Measurements from ENCODE around the gene XYLB.

The XYLB gene

DNA sequence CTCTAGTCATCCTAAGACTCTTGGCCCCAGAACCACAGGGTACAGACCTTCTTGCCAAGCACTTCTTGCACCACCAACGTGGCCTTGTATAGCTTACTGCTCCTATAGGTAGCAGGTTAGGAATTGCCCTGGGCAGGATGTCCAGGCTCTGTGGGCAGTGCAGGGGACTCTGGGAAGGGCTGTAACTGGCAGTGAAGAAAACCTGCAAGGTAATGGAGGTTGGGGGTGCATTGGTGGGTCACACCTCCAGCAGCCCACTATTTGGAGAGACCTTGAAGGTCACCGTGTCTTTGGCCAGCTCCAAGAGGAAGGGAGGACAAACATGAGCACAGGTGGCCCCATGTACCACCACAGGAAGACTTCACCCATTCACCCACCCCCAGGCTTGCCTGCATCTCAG is 21.3 kb upstream of the XYLB start:
- Histone ChIP-seq H3K36me3 (ENCODE audit: insufficient read depth, insufficient read length, low read length) (no peaks in the 10 kb centered on the region), H3K9me3 (ENCODE audit: insufficient read depth, low read length) (peaks cover 15% of the 10 kb centered on the region; the same call in 1 of the 2 replicates), H3K9ac (ENCODE audit: insufficient read length, low read depth) (no peak overlapping the region), H3K27me3 (ENCODE audit: insufficient read depth, insufficient read length) (no peaks in the 10 kb centered on the region), H3K4me1 (ENCODE audit: insufficient read depth, insufficient read length) (no peaks in the 10 kb centered on the region), H3K4me3 (ENCODE audit: insufficient read length, low read depth) (no peak overlapping the region)
- TF ChIP-seq YY1 (IDR thresholded peaks at IDR 0.05; ENCODE audit: insufficient read depth, insufficient read length), result no peak
- TF ChIP-seq ZNF274 (IDR thresholded peaks at IDR 0.05; ENCODE audit: low read depth, low read length), result no peak
- TF ChIP-seq SUZ12 (IDR thresholded peaks at IDR 0.05; ENCODE audit: extremely low read depth, insufficient read depth, insufficient read length), result no peak
- DNase-seq (ENCODE audit: low read depth, low spot score), result no peak

DNA sequence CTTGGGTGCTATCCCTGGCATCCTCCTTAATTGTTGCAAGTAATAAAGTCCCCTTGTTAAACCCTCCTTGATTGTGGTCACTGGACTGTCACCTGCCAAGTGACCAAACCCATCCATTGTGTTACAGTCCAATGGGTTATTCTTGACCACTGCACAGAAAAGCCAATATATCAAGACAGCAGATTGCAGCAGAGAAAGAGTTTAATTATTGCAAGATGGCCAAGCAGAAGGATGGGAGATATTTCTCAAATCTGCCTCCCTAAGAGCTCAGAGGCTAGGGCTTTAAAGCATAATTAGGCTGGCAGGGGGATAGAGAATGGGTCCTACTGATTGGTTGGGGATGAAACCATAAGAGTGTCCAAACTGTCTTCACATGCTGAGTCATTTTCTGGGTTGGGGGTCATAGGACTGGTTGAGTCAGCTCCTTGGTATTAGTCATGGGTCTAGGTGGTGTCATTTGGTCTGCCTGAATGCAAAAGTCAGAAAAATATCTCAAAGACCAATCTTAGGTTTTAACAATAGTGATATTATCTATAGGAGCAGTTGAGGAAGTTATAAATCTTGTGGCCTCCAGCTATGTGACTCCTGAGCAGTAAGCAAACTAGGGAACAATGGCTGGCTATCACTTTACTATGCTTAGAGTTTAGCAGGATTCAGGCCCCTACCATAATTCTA is 19.1 kb upstream of the XYLB start:
- H3K4me1 ChIP-seq (ENCODE audit: insufficient read depth, insufficient read length), result no peaks in the 10 kb centered on the region
- no peak overlapping the region for H3K9ac ChIP-seq (ENCODE audit: insufficient read length, low read depth)
- H3K4me3 ChIP-seq (ENCODE audit: insufficient read length, low read depth), result no peak overlapping the region
- no peaks in the 10 kb centered on the region for H3K36me3 ChIP-seq (ENCODE audit: insufficient read depth, insufficient read length, low read length)
- TF ChIP-seq ZNF274 (IDR thresholded peaks at IDR 0.05; ENCODE audit: low read depth, low read length), result no peak
- TF ChIP-seq YY1 (IDR thresholded peaks at IDR 0.05; ENCODE audit: insufficient read depth, insufficient read length), result no peak
- no peak for TF ChIP-seq SUZ12 (IDR thresholded peaks at IDR 0.05; ENCODE audit: extremely low read depth, insufficient read depth, insufficient read length)
- no peaks in the 10 kb centered on the region for H3K27me3 ChIP-seq (ENCODE audit: insufficient read depth, insufficient read length)
- peaks cover 15% of the 10 kb centered on the region; the same call in 1 of the 2 replicates for H3K9me3 ChIP-seq (ENCODE audit: insufficient read depth, low read length)
- DNase-seq (ENCODE audit: low read depth, low spot score), result no peak

DNA sequence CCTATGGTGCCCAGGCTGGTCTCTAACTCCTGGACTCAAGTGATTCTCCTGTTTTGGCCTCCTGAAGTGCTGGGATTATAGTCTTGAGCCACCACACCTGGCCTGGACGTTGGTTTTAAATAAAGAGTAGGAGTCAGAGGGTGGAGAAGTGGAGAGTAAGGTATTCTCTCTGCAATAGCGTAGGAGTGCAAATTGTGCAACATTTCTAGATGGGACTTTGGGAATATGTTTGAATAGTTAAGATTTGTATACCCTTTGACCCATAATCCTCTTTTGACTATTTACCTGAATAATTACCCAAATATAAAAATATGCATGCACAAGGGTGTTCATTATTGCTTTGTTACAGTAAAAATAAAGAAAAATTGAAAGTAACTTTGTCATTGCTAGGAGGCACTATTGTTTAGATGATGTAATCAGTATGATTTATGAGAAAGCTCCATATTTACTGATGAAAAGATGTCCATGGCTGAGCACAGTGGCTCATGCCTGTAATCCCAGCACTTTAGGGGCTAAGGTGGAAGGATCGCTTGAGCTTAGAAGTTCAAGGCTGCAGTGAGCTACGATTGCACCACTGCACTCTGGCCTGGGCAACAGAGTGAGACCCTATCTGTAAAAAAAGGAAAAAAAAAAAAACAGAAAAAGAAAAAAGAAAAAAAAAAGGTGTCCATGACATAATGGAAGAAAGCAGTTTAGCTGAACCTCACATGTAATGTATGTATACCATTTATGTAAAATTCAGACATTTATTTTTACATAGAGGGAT is 15.1 kb upstream of the XYLB start:
- Histone ChIP-seq H3K9ac (ENCODE audit: insufficient read length, low read depth) (no peak overlapping the region), H3K4me3 (ENCODE audit: insufficient read length, low read depth) (no peak overlapping the region), H3K4me1 (ENCODE audit: insufficient read depth, insufficient read length) (no peaks in the 10 kb centered on the region), H3K36me3 (ENCODE audit: insufficient read depth, insufficient read length, low read length) (no peaks in the 10 kb centered on the region), H3K9me3 (ENCODE audit: insufficient read depth, low read length) (peaks cover 13% of the 10 kb centered on the region; the same call in 1 of the 2 replicates), H3K27me3 (ENCODE audit: insufficient read depth, insufficient read length) (no peaks in the 10 kb centered on the region)
- TF ChIP-seq SUZ12 (IDR thresholded peaks at IDR 0.05; ENCODE audit: extremely low read depth, insufficient read depth, insufficient read length) (no peak), YY1 (IDR thresholded peaks at IDR 0.05; ENCODE audit: insufficient read depth, insufficient read length) (no peak), ZNF274 (IDR thresholded peaks at IDR 0.05; ENCODE audit: low read depth, low read length) (no peak)
- DNase-seq (ENCODE audit: low read depth, low spot score), result no peak

DNA sequence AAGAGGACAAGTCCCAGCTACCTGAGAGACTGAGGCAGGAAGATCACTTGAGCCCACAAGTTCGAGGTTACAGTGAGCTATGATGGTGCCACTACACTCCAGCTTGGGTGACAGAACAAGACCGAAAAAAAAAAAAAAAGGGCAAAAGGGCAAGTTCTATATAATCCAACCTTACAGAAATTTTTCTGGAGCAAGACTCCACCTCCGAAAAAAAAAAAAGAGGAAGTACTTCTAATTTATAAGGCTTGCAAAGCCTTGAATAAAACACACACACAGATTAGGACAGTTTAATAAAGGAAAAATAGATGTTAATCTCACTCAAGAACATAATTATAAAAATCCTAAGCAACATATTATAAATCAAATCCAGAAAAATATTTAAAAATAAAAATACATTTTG is 14.4 kb upstream of the XYLB start:
- H3K4me1 ChIP-seq (ENCODE audit: insufficient read depth, insufficient read length), result no peaks in the 10 kb centered on the region
- no peak overlapping the region for H3K9ac ChIP-seq (ENCODE audit: insufficient read length, low read depth)
- no peaks in the 10 kb centered on the region for H3K36me3 ChIP-seq (ENCODE audit: insufficient read depth, insufficient read length, low read length)
- H3K9me3 ChIP-seq (ENCODE audit: insufficient read depth, low read length), result 0 out of 2 replicates have a peak, but pooled peaks cover 5% of the 10 kb centered on the region
- no peak for TF ChIP-seq YY1 (IDR thresholded peaks at IDR 0.05; ENCODE audit: insufficient read depth, insufficient read length)
- TF ChIP-seq ZNF274 (IDR thresholded peaks at IDR 0.05; ENCODE audit: low read depth, low read length), result no peak
- TF ChIP-seq SUZ12 (IDR thresholded peaks at IDR 0.05; ENCODE audit: extremely low read depth, insufficient read depth, insufficient read length), result no peak
- H3K4me3 ChIP-seq (ENCODE audit: insufficient read length, low read depth), result no peak overlapping the region
- DNase-seq (ENCODE audit: low read depth, low spot score), result no peak
- H3K27me3 ChIP-seq (ENCODE audit: insufficient read depth, insufficient read length), result no peaks in the 10 kb centered on the region

DNA sequence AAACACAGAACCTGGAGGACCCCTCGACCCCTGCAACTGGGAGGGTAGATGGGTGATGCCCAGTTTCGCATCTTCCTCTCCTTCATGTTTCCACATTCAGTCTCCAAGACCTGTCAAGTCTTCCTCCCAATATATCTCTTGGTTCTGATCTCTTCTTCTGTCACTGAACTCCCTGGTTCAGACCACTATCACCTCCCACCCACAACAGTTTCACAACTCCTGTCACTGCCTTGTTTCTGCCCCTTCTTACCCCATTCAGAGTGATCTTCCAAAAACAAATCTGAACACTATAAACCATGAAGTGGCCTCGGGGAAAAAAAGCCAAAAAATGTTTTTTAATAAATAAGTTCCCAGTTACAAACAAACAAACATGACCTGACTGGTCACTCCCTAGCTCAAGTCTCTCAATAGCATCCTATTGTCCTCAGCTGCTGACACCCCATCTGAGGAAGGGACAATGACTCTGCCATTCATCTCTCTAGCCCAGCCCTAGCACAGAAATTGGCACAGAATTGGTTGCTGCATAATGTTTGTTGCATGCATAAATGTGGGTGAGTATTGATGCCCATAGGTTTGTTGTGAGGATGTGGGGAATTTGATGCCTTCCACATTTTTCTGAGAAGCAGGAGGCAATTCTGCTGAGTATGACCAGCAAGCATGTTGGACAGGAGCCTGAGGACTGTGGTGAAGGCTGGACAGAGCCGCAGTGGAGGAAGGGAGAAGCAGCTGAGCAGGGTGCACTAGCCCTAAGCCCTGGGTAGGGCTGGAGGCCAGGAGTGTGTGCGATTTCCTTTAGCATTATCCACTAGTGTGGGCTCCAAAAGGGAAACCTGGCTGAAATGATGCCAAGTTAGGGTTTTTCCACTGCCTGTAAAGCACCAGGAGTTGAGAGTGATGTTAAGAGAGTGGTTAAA is 12.2 kb upstream of the XYLB start:
- DNase-seq (ENCODE audit: low read depth, low spot score), result no peak
- TF ChIP-seq SUZ12 (IDR thresholded peaks at IDR 0.05; ENCODE audit: extremely low read depth, insufficient read depth, insufficient read length) (no peak), ZNF274 (IDR thresholded peaks at IDR 0.05; ENCODE audit: low read depth, low read length) (no peak), YY1 (IDR thresholded peaks at IDR 0.05; ENCODE audit: insufficient read depth, insufficient read length) (no peak)
- no peaks in the 10 kb centered on the region for H3K9me3 ChIP-seq (ENCODE audit: insufficient read depth, low read length)
- H3K4me3 ChIP-seq (ENCODE audit: insufficient read length, low read depth), result no peak overlapping the region
- H3K36me3 ChIP-seq (ENCODE audit: insufficient read depth, insufficient read length, low read length), result no peaks in the 10 kb centered on the region
- H3K27me3 ChIP-seq (ENCODE audit: insufficient read depth, insufficient read length), result no peaks in the 10 kb centered on the region
- no peak overlapping the region for H3K9ac ChIP-seq (ENCODE audit: insufficient read length, low read depth)
- no peaks in the 10 kb centered on the region for H3K4me1 ChIP-seq (ENCODE audit: insufficient read depth, insufficient read length)

DNA sequence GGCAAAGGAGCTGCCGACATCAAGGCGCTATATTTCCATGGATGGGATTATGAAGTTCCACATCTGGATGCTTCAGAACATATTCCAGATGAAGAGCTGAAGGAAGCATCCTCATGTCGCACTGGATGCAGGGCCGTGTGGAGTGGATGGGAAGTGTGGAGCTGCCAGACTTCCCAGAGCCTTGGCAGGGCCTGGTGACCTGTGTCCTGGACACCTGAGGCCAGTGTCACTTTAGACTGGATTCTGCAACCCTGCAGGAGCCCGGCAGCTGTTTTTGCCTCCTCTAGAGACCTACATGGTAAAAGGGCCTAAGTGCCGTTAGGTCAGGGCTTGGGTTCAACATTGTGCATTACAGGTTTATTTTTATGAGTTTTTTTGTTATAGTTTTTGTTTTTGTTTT is 11.3 kb upstream of the XYLB start:
- H3K36me3 ChIP-seq (ENCODE audit: insufficient read depth, insufficient read length, low read length), result no peaks in the 10 kb centered on the region
- no peak overlapping the region for H3K9ac ChIP-seq (ENCODE audit: insufficient read length, low read depth)
- H3K4me1 ChIP-seq (ENCODE audit: insufficient read depth, insufficient read length), result no peaks in the 10 kb centered on the region
- TF ChIP-seq YY1 (IDR thresholded peaks at IDR 0.05; ENCODE audit: insufficient read depth, insufficient read length) (no peak), ZNF274 (IDR thresholded peaks at IDR 0.05; ENCODE audit: low read depth, low read length) (no peak), SUZ12 (IDR thresholded peaks at IDR 0.05; ENCODE audit: extremely low read depth, insufficient read depth, insufficient read length) (no peak)
- H3K9me3 ChIP-seq (ENCODE audit: insufficient read depth, low read length), result no peaks in the 10 kb centered on the region
- no peak overlapping the region for H3K4me3 ChIP-seq (ENCODE audit: insufficient read length, low read depth)
- H3K27me3 ChIP-seq (ENCODE audit: insufficient read depth, insufficient read length), result no peaks in the 10 kb centered on the region
- DNase-seq (ENCODE audit: low read depth, low spot score), result no peak
